SIG-M5 treated with dmso at 0.1 percent for 504 hours (cell line): Measurements from ENCODE around the gene CACNA2D3.
"Not testable (repeated sequence)": the region's sequence is repeated elsewhere in the genome, so short reads cannot be mapped to it uniquely, and the experiment has no call there.

ENCODE experiments used
- DNase-seq: peaks from one replicate; lab custom pipeline; 2025; ENCODE audit not compliant: unreplicated experiment; lab: John Stamatoyannopoulos, UW

Gene CACNA2D3

DNA sequence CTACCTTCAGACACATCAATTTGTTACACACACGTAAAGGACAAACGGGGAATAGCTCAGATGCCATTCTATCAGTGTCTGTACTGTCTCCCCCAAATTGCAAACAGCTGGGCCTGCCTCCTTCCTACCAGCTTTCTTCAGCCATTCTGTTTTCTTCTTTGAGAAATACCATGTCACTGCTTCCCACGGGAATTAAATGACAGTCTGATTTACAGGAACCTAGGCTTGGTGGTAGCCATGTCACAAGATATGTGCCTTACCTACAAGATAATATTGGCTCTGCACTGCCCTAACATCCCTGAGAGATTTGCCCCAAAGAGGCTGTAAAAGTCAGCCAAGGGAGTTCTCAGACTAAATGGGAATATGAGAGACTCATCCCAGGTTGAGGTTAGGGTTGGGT lies 497.2 kb downstream of the CACNA2D3 start:
- no peak for DNase-seq

DNA sequence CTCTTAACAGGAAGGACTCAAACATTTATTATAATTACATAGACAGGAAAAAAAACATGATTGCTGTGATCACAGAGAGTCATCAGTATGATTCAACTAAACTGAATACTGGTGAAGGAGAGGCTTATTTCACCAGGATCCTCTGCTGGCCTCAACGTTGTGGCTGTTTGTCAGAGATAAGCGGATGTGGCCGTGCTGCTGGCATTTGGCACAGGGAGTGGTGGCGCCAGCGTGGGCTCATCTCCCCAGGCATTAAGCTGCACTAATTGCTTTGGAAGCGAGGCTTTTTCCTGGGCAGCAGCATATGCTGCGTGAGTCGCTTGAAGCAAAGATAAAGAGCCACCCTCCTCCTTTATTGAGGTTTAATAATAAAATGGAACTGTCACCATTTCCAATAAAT lies 498.8 kb downstream of the CACNA2D3 start:
- no peak for DNase-seq

DNA sequence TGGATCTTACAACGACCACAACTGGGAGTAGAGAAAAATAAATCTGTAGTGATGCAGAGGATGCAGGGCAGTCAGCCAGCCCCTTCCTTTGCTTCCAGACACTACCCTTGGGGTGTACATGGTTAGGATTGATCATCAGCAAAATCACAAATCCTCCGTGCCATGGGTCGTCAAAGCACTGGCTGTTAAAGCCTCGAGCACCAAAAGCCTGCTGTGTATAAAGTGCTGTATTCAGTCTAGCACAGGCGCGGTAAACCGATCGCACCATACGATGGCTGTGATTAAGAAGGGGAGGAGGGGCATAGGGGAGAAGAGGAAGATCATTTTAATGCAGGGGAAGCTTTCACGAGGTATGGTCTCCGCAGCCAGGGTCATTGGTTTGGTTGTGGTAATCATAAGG lies 500.3 kb downstream of the CACNA2D3 start:
- DNase-seq: no peak

- no peak for DNase-seq
Observed at GRCh38 chr3:54625805-54626787, 503.7 kb downstream of the CACNA2D3 start.

DNA sequence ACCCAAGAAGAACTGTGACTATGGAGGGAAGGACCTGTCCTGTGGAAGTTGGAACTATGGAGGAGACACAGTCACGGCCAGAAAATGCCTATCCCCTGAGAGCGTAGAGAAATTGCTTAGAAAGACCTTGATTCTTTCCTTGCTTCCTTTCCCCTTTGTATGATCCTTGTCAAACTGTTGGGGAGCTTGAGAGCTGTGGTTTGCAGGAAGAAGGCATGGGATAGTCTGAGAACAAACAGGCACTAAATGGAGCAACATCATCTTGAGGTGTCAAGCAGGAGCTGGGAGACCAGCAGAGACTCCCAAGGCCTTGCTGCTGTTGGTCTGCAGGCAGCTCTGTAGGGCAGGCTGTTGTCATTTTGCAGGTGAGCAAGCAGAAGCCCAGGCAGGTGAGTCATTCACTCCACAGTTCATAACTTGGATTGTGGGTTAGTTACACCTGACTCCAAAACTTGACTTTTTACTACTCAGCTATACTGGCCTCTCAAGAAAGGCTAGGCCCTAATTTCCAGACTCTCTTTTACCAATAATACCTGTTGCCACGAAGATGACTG lies 506.6 kb downstream of the CACNA2D3 start:
- no peak for DNase-seq

- no peak for DNase-seq
Observed at GRCh38 chr3:54630101-54630623, 507.8 kb downstream of the CACNA2D3 start.

- DNase-seq: not testable (repeated sequence)
Observed at GRCh38 chr3:54631001-54631400, 508.6 kb downstream of the CACNA2D3 start.

- no peak for DNase-seq
Observed at GRCh38 chr3:54631516-54632325, 509.4 kb downstream of the CACNA2D3 start.

DNA sequence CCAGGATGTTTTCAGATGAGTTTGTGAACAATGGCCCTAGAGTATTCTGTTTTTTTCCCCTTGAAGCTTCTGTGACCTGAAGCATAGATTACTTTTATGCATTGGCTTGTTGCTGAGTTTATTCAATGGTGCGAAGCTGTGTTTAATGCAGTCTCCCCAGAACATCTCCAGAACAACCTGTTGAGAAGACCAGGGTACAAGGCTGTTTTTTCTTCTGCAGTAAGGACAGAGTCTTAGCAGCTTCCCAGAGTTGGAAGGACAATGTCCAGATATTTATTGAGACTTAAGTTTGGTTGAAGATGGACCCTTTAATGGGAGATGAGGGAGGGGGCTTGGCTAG lies 509.9 kb downstream of the CACNA2D3 start:
- no peak for DNase-seq

GRCh38 chr3:54632834-54633233 lies 510.5 kb downstream of the CACNA2D3 start:
- DNase-seq: no peak

GRCh38 chr3:54633444-54634121 lies 511.2 kb downstream of the CACNA2D3 start:
- no peak for DNase-seq

GRCh38 chr3:54634122-54634469 lies 511.7 kb downstream of the CACNA2D3 start:
- DNase-seq: no peak

- DNase-seq: not testable (repeated sequence)
Observed at GRCh38 chr3:54639790-54640372, 517.5 kb downstream of the CACNA2D3 start.

DNA sequence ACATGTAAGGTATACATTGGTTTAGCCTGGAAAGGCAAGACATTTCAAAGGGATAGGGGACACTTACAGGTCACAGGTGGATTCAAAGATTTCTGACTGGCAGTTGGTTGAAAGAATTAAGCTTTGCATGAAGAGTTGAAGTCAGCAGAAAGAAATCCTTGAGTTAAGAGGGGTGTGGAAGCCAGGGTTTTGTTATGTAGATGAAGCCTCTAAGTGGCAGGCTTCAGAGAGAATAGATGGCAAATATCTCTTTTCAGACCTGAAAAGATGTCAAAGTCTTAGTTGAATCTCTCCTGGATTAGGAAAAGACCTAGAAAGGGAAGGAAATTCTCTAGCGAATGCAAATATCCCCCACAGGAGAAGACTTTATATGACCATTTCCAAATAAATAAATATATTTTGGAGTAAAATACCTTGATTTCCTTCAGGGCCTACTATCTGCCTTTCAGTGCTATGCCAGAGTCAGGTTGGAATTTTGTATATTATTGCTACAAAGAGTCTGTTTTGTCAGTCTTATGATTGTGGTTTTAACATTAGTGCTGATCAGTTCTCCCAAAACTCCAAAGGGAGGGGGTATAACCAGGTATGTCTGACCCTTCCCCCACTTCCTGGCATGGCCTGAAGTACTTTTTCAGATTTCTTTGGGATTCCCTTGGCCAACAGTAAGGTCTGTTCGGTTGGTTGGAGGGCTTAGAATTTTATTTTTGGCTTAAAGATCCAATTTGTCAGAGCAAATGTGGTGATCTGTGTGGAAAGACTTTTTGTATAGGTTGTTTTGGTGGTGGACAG lies 519.1 kb downstream of the CACNA2D3 start:
- DNase-seq: no peak

DNA sequence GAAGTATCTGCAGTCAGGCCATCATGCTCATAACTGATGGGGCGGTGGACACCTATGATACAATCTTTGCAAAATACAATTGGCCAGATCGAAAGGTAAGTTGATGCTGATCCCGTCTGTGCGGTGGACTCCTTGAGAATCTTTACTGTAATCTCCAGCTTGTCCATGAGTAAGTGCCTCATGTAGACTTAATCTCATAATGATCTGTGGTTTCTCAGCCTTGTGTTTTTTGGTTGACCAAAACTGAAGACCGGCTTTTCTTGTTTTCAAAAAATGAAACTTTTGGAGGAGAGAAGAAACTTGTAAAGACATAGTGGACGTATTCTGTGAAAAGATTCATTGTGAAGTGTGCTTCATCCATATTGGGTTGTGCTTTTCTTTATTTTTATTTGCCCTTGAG lies 519.8 kb downstream of the CACNA2D3 start:
- DNase-seq: no peak

DNA sequence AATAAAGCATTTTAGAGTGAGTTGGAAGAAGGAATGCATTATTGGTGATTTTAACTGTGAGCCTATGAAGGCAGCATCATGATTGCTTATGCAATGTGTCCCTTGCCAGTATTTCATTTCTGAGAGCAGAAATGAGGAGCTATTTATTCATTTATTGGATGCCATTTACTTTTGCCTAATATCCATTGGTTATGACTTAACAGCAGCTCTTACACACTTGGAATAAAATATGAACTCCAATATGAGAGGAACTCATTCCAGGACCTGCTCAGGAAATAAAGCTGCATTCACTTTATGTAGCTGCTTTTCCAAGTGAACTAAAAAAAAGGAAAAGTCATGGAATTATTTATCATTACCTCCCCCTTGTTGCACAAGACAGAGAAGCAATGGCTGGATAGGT lies 525.4 kb downstream of the CACNA2D3 start:
- DNase-seq: no peak

DNA sequence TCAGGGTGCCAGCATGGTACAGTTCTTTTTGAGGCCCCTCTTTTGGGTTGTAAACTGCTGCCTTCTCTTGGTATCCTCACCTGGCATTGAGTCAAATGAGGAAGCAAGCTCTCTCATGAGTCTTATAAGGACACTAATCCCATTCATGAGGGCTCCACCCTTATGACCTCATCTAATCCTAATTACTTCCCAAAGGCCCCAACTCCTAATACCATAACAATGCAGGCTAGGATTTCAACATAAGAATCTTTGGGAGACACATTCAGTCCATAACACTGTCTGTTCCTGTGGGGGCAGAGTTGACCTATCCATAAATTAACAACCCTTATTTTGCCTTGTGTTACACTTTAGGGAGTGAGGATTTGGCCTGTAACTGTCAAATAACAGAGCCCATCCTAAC lies 527.2 kb downstream of the CACNA2D3 start:
- no peak for DNase-seq

- DNase-seq: no peak
Observed at GRCh38 chr3:54653456-54654195, 531.3 kb downstream of the CACNA2D3 start.

DNA sequence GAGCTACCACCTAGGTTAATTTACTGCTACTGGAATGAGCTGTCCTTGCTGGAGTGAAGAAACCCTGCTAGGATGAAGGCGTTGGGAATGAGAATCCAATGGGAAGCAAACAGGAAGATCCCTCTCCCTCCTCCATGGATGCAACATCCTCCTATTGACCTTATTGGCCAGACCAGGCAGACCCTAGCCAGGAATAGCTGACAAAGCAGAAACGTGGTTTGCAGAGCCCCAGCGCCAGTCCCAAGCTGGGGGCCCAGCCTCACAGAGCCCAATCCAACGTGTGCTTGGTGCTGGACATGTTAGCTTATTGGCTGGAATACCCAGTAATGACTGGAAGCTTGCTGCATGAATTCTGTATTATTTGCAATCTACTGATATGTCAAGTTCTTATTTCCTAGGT lies 532.4 kb downstream of the CACNA2D3 start:
- DNase-seq: no peak
